K562 (cell line): ENCODE data around the gene P4HB. TPM values are rescaled to one million over a fixed set of nuclear protein-coding genes. Genes with fewer than 3 reads are reported as not detected.
A peak's percentile ranks its signal among the peaks of the same experiment; 100 is the strongest.

Experiments used
- BRD9 ChIP-seq: fragments of 450-650 bp; IDR thresholded peaks from 2 replicates; pipeline ENCODE4 v1.6.1; 2018; ENCODE audit warnings: low read depth; ENCODE audit not compliant: partially characterized antibody
- E2F3 ChIP-seq: fragments of 250-450 bp; sonication (Bioruptor Pico); IDR thresholded peaks from 2 replicates; pipeline ENCODE4 v1.4.0; 2020; ENCODE audit warnings: mild to moderate bottlenecking
- FOXK1 ChIP-seq: sonication (generic); formaldehyde crosslinking; IDR thresholded peaks from 2 replicates; pipeline ENCODE4 v1.8.0; 2022; ENCODE audit warnings: missing genetic modification reagents, mild to moderate bottlenecking, borderline replicate concordance
- HNRNPUL1 ChIP-seq: fragments of 200-400 bp; formaldehyde crosslinking; IDR thresholded peaks from 2 replicates; pipeline ENCODE4 v1.6.1; 2017; ENCODE audit warnings: low read length
- JUNB ChIP-seq: fragments of 450-650 bp; formaldehyde crosslinking; conservative IDR thresholded peaks from 2 replicates; pipeline ENCODE4 v1.4.0; 2020; ENCODE audit warnings: mild to moderate bottlenecking
- LCOR ChIP-seq: sonication (generic); formaldehyde crosslinking; IDR thresholded peaks from 2 replicates; pipeline ENCODE4 v1.8.0; 2022; ENCODE audit warnings: mild to moderate bottlenecking, missing genetic modification reagents
- NFATC3 ChIP-seq: fragments of 450-650 bp; IDR thresholded peaks from 2 replicates; pipeline ENCODE4 v1.6.1; 2017; ENCODE audit warnings: mild to moderate bottlenecking
- OTX1 ChIP-seq: fragments of 450-650 bp; formaldehyde crosslinking; IDR thresholded peaks from 2 replicates; pipeline ENCODE4 v1.4.0; 2022; ENCODE audit warnings: mild to moderate bottlenecking
- POLR2AphosphoS2 ChIP-seq: IDR thresholded peaks from 2 replicates; pipeline ENCODE4 v1.6.1; 2012; ENCODE audit warnings: low read length, improper control_type of control experiment
- POLR2AphosphoS5 ChIP-seq: IDR thresholded peaks from 2 replicates; pipeline ENCODE4 v1.6.1; 2011; ENCODE audit warnings: mild to moderate bottlenecking, low read depth, low read length, moderate library complexity; ENCODE audit not compliant: control insufficient read depth, insufficient read depth
- RHOXF2B ChIP-seq: fragments of 250-450 bp; sonication (Bioruptor Pico); conservative IDR thresholded peaks from 2 replicates; pipeline ENCODE4 v1.5.1; 2021
- SIRT6 ChIP-seq: IDR thresholded peaks from one replicate; pipeline ENCODE4 v1.6.1; 2012; ENCODE audit warnings: low read depth, mild to moderate bottlenecking, control low read depth, inconsistent platforms, low read length, moderate library complexity
- SUPT5H ChIP-seq: fragments of 450-650 bp; IDR thresholded peaks from 2 replicates; pipeline ENCODE4 v1.6.1; 2016
- THRAP3 ChIP-seq: fragments of 450-650 bp; IDR thresholded peaks from 2 replicates; pipeline ENCODE4 v1.6.1; 2016; ENCODE audit warnings: mild to moderate bottlenecking, inconsistent platforms, borderline replicate concordance
- polyA plus RNA-seq, 8 experiments: library from polyadenylated mRNA; depleted of rRNA in 4 of 8; stranded (reverse) in 5 of 8; unstranded in 3 of 8; fragments of >200 nt; fragmentation: Nextera tagmentation in 2 of 8; fragmentation: Illumina TruSeq in 1 of 8; extraction: Ambion mirVana in 2 of 8; extraction: Trizol in 1 of 8; gene quantifications; 2 replicates each; pipeline versions ENCODE4 v1.2.1 to v1.2.3, GENCODE V29; 2011 to 2014; ENCODE audit warnings: inconsistent platforms in 1 of 8, missing spikeins in 1 of 8
- total RNA-seq, 7 experiments: library from RNA; depleted of rRNA in 6 of 7; stranded (reverse); fragments of >200 nt in 6 of 7; fragmentation: Illumina TruSeq in 2 of 7; extraction: Trizol in 2 of 7; gene quantifications; 2 replicates each; pipeline versions ENCODE4 v1.2.1 to v1.2.3, GENCODE V29; 2011 to 2021; ENCODE audit warnings: low replicate concordance in 1 of 7
- TF ChIP-seq, protein P1 (sequence below): sonication (generic); formaldehyde crosslinking; IDR thresholded peaks from 2 replicates; pipeline ENCODE4 v1.8.0; 2022; ENCODE audit warnings: mild to moderate bottlenecking, missing genetic modification reagents
- TF ChIP-seq, protein P2 (sequence below), 2 experiments: fragments of 450-650 bp in 1 of 2; sonication (generic) in 1 of 2; formaldehyde crosslinking; conservative IDR thresholded peaks; 2 replicates each; pipeline versions ENCODE4 v1.4.0 to v1.8.1; 2020 to 2022; ENCODE audit warnings: mild to moderate bottlenecking in 1 of 2, missing genetic modification reagents in 1 of 2
- TF ChIP-seq, protein P3 (sequence below): fragments of 250-450 bp; sonication (Bioruptor Pico); IDR thresholded peaks from 2 replicates; pipeline ENCODE4 v1.8.0; 2022; ENCODE audit warnings: moderate library complexity, mild to moderate bottlenecking, inconsistent platforms
- TF ChIP-seq, protein P4 (sequence below): fragments of 250-450 bp; sonication (Bioruptor Pico); IDR thresholded peaks from 2 replicates; pipeline ENCODE4 v1.5.0; 2021

The P4HB gene
- total and polyA plus RNA-seq, 9 of the 15 experiments (the other 6 are each of a cell fraction or from before 2014, with no cell fraction given) = 4.4 to 645 (median 325) TPM

DNA sequence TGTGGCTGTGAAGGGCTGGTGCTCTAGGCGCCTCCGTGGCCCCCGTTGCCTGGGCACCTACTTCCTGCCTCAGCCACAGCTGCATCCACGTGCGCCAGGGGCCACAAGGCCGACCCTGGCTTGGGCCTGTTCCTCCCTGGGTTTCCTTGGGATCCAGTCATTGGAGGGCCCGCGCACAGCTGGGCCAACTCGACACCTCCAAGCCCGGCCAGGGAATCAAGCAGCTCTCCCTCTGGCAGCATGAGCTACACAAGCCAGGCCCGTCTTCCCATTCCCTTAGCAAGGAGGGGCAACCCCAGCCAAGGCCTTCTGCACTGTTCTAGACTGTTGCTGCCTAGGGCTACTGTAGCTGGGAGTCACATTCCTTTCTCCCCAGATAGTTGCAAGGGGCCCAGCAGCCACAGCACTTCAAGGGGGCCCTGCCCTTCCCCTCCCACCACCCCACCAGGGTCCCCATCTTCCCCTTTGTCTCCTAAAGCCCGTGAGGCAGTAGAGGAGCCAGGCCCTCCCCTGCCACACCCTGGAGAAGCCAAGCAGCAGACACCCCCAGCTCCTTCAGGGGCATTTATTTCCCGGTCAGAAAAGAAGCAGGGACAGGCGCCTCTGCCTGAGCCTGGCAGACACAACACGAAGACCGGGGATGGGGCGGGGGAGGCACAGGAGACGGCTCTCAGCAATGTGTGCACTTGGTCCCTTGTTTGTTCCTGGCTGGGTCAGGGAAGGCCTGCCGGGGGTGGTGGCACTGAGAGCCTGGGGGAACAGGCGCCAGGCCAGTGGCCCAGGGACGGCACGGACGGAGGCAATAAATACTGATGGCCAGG lies 7.0 kb upstream of the P4HB start (continued):
- peak; percentile 65; the same call in 1 of the 2 replicates for TF ChIP-seq RHOXF2B (CRISPR knock-in tag)
- TF ChIP-seq HNRNPUL1 = peak; percentile 58
- TF ChIP-seq, protein P1, sequence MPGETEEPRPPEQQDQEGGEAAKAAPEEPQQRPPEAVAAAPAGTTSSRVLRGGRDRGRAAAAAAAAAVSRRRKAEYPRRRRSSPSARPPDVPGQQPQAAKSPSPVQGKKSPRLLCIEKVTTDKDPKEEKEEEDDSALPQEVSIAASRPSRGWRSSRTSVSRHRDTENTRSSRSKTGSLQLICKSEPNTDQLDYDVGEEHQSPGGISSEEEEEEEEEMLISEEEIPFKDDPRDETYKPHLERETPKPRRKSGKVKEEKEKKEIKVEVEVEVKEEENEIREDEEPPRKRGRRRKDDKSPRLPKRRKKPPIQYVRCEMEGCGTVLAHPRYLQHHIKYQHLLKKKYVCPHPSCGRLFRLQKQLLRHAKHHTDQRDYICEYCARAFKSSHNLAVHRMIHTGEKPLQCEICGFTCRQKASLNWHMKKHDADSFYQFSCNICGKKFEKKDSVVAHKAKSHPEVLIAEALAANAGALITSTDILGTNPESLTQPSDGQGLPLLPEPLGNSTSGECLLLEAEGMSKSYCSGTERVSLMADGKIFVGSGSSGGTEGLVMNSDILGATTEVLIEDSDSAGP (CRISPR knock-in tag) = no peak
- TF ChIP-seq, protein P2, sequence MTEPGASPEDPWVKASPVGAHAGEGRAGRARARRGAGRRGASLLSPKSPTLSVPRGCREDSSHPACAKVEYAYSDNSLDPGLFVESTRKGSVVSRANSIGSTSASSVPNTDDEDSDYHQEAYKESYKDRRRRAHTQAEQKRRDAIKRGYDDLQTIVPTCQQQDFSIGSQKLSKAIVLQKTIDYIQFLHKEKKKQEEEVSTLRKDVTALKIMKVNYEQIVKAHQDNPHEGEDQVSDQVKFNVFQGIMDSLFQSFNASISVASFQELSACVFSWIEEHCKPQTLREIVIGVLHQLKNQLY (CRISPR knock-in tag; conservative IDR thresholded peaks at IDR 0.05) = 0 out of 4 replicates have a peak, but pooled peaks of 1 of the 2 experiments have one; percentile 53
- TF ChIP-seq LCOR (CRISPR knock-in tag) = no peak
- peak; percentile 47 for TF ChIP-seq SIRT6
- TF ChIP-seq FOXK1 (CRISPR knock-in tag) = peak; percentile 5; the same call in 1 of the 2 replicates
- TF ChIP-seq, protein P3, sequence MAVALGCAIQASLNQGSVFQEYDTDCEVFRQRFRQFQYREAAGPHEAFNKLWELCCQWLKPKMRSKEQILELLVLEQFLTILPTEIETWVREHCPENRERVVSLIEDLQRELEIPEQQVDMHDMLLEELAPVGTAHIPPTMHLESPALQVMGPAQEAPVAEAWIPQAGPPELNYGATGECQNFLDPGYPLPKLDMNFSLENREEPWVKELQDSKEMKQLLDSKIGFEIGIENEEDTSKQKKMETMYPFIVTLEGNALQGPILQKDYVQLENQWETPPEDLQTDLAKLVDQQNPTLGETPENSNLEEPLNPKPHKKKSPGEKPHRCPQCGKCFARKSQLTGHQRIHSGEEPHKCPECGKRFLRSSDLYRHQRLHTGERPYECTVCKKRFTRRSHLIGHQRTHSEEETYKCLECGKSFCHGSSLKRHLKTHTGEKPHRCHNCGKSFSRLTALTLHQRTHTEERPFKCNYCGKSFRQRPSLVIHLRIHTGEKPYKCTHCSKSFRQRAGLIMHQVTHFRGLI = no peak
- no peak for TF ChIP-seq E2F3 (CRISPR knock-in tag)
- TF ChIP-seq JUNB (CRISPR knock-in tag) = no peak
- TF ChIP-seq SUPT5H = peak; percentile 88
- peak; percentile 49 for TF ChIP-seq POLR2AphosphoS5
- TF ChIP-seq OTX1 = peak; percentile 6; the same call in 1 of the 2 replicates
- 0 out of 2 replicates have a peak, but pooled peaks have one; percentile 32 for TF ChIP-seq NFATC3
- TF ChIP-seq THRAP3 = 0 out of 2 replicates have a peak, but pooled peaks have one; percentile 7
- peak; percentile 95 for TF ChIP-seq POLR2AphosphoS2
- TF ChIP-seq, protein P4, sequence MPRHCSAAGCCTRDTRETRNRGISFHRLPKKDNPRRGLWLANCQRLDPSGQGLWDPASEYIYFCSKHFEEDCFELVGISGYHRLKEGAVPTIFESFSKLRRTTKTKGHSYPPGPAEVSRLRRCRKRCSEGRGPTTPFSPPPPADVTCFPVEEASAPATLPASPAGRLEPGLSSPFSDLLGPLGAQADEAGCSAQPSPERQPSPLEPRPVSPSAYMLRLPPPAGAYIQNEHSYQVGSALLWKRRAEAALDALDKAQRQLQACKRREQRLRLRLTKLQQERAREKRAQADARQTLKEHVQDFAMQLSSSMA (CRISPR knock-in tag) = peak; percentile 84
- no peak for TF ChIP-seq BRD9
